ENCODE measurements around the gene CADM2.

CADM2 gene

GRCh38 chr3:84985795-84986194 is 27.0 kb downstream of the CADM2 start:
- DNase-seq: no peak

GRCh38 chr3:84987706-84988504 is 29.1 kb downstream of the CADM2 start:
- DNase-seq: no peak

- no peak for DNase-seq
Observed at GRCh38 chr3:84989102-84989501, 30.3 kb downstream of the CADM2 start.

- DNase-seq: no peak
Observed at GRCh38 chr3:84991422-84991900, 32.7 kb downstream of the CADM2 start.

- DNase-seq: no peak
Observed at GRCh38 chr3:84993956-84994355, 35.2 kb downstream of the CADM2 start.

- no peak for DNase-seq
Observed at GRCh38 chr3:84998545-84998944, 39.8 kb downstream of the CADM2 start.

- DNase-seq: no peak
Observed at GRCh38 chr3:85003479-85003878, 44.7 kb downstream of the CADM2 start.

GRCh38 chr3:85004147-85004546 is 45.4 kb downstream of the CADM2 start:
- DNase-seq: no peak

- DNase-seq: no peak
Observed at GRCh38 chr3:85005946-85006345, 47.2 kb downstream of the CADM2 start.

- DNase-seq: no peak
Observed at GRCh38 chr3:85007195-85008094, 48.7 kb downstream of the CADM2 start.

GRCh38 chr3:85020828-85021227 is 62.0 kb downstream of the CADM2 start:
- DNase-seq: no peak

- DNase-seq: no peak
Observed at GRCh38 chr3:85030052-85030451, 71.3 kb downstream of the CADM2 start.

- DNase-seq: no peak
Observed at GRCh38 chr3:85037203-85037602, 78.4 kb downstream of the CADM2 start.

GRCh38 chr3:85041001-85041400 is 82.2 kb downstream of the CADM2 start:
- DNase-seq: no peak

GRCh38 chr3:85041562-85042055 is 82.8 kb downstream of the CADM2 start:
- DNase-seq: no peak

- DNase-seq: no peak
Observed at GRCh38 chr3:85050821-85051220, 92.0 kb downstream of the CADM2 start.

- no peak for DNase-seq
Observed at GRCh38 chr3:85051786-85052185, 93.0 kb downstream of the CADM2 start.

- no peak for DNase-seq
Observed at GRCh38 chr3:85053626-85054025, 94.8 kb downstream of the CADM2 start.

- no peak for DNase-seq
Observed at GRCh38 chr3:85054579-85054978, 95.8 kb downstream of the CADM2 start.

- no peak for DNase-seq
Observed at GRCh38 chr3:85068911-85069310, 110.1 kb downstream of the CADM2 start.

- DNase-seq: no peak
Observed at GRCh38 chr3:85074003-85074402, 115.2 kb downstream of the CADM2 start.

- no peak for DNase-seq
Observed at GRCh38 chr3:85075663-85076062, 116.9 kb downstream of the CADM2 start.

GRCh38 chr3:85077018-85077417 is 118.2 kb downstream of the CADM2 start:
- DNase-seq: no peak
